DLD1 (cell line): ENCODE results near the gene UNC119B.
"Not testable (repeated sequence)": the region's sequence is repeated elsewhere in the genome, so short reads cannot be mapped to it uniquely, and the experiment has no call there.

Source experiments
- in situ Hi-C: cut with HindIII; loops from 2 replicates; pipeline ENCODE4 v1.10.0; 2017; ENCODE audit warnings: low sequenced_read_pairs

Gene UNC119B

DNA sequence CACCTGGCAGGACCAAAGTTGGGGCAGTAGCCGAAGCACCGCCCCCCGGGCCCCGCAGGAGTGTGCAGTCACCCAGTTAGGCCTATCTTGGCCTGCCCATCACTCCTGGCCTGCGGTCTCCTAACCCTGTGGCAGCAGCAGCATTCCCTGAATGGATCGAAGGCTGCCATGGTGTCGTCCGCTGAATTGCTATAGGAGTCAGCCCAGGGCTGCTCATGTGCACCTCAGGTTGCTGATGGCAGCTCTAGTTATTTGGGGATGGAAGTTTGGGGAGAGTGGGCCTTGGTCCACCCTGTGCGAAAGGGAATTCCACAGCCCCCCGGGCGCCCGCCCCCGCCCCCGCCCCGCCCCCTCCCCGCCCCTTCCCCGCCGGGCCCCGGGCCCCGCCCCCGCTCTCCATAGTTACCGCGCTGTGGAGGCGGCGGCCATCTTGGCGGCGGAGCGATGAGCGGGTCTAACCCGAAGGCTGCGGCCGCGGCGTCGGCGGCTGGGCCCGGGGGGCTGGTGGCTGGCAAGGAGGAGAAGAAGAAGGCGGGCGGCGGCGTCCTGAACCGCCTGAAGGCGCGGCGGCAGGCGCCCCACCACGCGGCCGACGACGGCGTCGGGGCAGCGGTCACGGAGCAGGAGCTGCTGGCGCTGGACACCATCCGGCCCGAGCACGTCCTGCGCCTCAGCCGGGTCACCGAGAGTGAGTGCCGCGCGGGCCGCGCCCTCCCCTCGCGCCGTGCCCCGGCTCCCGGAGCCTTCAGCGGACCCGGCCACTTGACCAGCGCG, at the start of gene UNC119B:
TSS of gene UNC119B (plus strand) at position 428 of the 774 bp plus-strand sequence. CDS start at position 445, 17 bp downstream.
- in situ Hi-C loops, result no loop called here

DNA sequence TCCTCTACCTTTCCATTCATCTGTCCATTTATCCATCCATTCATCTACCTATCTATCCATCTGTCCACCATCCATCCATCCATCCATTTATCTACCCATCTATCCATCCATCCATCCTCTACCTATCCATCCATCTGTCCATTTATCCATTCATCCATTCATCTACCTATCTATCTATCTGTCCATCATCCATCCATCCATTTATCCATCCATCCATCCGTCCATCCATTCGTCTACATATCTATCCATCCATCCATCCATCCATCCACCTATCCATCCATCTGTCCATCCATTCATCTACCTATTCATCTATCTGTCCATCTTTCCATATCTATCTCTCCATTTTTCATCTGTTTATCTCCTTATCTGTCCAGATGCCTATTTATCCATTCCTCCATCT, 48.8 kb upstream of the UNC119B start:
- in situ Hi-C loops, result no loop called here

DNA sequence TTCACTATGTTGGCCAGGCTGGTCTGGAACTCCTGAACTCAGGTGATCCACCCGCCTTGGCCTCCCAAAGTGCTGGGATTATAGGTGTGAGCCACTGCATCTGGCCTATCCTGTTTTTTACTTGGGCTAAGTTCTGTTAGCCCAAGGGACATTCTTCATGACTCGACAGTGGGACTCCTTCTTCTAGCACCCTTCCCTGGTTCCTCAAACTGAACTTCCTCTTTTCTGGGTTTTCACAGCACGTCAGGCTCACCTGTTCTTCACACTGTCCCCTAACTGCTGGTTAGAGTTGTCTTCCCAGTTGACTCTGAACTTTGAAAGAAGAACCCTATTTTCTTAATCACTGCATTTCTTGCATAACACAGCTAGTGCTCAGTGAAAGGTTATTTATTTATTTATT, 47.4 kb upstream of the UNC119B start:
- in situ Hi-C loops, result no loop called here

DNA sequence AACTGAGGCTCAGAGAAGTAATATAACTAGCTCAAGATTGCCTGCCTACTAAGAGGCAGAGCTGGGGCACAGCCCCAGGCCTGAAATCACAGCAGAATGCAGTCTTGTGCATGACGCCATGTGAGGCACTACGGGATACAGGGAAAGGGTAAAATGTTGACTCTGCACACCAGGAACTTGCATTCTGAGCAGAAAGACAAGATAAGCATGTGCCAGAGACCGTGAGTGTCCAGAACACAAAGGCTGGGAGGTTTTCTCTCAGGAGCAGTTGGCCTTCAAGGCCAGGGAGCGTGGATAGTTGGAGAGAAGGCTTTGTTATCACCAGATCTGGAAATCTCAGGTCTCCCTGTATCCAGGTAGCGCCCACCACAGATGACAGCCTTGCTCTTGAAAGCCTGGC, 46.5 kb upstream of the UNC119B start:
- in situ Hi-C loops, result no loop called here

DNA sequence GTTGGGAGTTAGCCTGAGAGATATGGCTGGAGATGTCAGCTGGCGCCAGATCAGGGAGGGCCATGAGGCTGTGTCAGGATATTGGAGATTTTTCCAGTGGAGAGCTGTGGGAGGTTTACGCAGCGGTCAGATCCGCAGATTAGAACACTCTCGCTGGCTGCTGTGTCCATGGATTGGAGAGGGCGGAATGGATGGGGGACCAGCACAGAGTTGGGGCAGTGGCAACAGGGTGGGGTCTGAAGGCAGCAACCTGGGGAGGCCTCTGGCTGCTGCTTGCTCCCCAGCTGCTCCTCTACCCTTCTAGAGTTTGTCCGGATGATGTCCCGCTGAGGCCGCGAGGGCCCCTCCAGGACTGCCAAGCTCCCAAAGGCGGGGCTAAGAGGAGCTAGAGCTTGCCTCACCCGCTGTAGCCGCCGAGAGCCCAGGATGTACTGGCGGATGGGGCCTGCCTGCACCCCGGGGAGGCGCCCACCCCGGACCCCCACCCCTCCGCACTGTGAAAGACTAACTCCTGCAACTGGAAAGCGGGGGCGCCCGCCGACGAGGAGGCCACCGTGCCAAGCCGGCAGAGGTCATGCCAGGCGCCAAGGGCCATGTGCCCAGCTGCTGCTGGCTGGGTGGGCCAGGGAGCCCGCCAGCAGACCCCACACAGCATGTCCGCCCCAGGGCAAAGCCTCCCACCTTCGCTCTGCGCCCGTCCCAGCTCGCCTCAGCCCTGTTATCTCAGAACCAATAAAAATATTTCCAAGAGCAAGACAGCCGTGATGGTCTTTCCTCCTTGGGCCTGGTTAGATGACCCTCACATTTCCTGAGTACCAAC, 43.5 kb upstream of the UNC119B start:
- in situ Hi-C loops, result no loop called here

DNA sequence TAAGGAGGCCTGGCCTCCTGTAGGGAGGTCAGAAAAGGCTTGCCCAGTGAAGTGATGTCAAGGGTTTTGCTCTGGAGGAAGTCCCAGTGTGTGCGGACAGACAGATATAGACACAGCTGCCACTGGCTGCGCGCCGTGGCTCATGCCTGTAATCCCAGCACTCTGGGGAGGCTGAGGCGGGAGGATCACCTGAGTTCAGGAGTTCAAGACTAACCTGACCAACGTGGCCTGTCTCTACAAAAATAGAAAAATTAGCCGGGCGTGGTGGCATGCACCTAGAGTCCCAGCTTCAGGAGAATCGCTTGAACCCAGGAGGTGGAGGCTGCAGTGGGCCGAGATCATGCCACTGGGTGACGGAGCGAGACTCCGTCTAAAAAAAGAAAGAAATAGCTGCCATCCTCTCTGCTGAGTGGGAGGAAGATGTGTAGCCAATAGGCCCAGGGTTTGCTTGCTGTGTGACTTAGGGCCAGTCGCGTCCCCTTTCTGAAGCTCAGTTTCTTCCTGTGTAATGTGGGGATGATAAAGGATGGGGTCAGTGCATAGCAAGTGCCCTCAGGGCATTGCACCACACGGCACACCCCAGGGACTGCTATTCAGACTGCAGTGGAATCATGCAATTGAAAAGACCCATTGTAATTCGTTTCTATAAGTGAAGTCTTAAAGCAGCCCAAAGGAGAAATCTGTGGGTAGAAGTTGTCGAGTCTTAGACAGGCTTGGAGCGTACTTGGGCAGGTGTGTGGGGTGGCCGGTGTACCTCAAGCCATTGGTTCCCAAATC, 42.0 kb upstream of the UNC119B start:
- in situ Hi-C loops, result no loop called here

DNA sequence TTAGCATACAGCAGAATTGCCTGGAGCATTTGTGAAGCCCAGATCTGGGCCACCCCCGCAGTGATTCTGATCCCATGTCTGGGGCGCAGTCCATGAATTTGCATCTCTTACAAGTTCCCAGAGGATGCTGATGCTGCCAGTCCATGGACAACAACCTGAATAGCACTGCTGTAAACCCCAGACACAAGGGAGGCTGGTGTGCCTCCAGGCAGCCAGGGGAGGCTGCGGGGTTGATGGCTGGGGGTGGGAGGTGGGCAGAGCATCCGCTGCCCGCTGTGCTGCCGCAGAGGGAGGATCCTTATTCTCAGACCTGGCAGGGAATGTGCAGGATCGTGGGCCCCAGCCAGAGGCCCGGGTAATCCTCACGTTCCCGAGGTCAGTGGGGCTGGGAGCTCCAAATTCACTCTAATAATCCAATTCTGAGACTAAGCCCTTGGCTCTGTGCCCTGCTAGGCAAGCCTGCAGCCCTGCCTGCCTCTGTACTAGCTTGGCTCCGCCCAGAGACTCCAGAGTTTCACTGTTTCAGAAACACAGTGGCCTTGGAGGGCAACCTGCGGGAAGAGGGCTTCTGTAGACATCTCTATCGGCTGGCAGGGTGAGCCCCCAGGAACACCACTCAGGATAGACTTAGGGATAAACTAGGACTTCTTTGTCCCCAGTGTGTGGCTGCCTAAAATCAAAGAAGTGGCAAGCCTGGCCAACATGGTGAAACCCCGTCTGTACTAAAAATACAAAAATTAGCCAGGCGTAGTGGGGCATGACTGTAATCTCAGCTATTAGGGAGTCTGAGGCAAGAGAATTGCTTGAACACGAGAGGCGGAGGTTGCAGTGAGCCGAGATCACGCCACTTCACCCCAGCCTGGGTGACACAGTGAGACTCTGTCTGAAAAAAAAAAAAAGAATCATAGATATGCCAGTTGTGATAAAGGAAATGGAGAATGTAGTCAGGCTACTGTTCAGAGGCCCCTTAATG, 41.1 kb upstream of the UNC119B start:
- in situ Hi-C loops, result no loop called here

DNA sequence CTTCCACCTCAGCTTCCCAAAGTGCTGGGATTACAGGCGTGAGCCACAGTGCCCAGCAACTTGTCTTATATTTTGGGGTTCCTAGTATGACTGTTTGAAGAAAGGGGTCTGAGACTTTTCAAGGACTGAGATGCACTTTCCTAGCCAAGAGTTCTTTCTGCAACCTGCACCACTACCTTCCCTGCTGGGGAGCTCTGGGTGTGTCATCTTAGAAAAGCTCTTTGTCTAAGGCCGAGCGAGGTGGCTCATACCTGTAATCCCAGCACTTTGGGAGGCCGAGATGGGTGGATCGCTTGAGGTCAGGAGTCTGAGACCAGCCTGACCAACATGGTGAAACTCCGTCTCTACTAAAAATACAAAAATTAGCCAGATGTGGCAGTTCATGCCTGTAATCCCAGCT, 40.0 kb upstream of the UNC119B start:
- in situ Hi-C loops, result not testable (repeated sequence)

DNA sequence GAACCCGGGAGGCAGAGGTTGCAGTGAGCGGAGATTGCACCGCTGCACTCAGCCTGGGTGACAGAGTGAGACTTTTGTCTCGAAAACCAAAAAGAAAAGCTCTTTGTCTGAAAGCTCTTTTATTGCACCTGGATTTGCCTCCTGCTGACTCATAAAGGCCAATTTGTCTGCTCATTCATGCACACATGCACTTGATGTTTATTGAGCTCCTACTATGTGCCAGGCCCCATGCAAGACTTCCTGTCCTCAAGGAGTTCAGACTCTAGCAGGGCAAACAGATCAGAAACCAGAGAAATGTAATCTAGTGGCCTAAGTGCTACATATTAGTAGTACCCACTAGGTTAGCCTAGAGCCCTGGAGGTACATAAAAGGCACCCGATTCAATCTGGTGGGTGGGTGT, 39.6 kb upstream of the UNC119B start:
- in situ Hi-C loops, result no loop called here

DNA sequence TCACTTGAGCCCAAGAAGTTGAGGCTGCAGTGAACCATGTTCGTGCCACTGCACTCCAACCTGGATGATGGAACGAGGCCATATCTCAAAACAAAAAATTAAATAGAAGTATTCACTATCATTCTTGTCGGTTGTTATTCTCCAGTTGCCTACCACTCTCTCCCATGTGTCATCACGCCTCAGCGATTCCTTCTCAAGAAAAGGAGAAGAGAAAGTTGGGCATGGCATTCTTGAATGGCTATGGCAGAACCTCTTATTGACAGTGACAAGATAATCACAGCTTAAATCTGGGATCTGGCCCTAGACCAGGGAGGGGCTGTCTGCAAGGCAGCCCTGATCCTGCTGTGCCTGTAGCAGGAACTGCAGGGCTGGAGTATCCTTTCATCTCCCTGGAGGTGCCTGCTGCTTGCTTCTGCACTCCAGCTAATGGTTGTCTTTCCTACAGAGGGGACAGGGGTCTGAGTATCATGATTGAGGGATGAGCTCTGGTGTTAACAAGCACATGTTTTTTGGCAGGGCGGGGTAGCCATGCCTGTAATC, 36.1 kb upstream of the UNC119B start:
- in situ Hi-C loops, result no loop called here

DNA sequence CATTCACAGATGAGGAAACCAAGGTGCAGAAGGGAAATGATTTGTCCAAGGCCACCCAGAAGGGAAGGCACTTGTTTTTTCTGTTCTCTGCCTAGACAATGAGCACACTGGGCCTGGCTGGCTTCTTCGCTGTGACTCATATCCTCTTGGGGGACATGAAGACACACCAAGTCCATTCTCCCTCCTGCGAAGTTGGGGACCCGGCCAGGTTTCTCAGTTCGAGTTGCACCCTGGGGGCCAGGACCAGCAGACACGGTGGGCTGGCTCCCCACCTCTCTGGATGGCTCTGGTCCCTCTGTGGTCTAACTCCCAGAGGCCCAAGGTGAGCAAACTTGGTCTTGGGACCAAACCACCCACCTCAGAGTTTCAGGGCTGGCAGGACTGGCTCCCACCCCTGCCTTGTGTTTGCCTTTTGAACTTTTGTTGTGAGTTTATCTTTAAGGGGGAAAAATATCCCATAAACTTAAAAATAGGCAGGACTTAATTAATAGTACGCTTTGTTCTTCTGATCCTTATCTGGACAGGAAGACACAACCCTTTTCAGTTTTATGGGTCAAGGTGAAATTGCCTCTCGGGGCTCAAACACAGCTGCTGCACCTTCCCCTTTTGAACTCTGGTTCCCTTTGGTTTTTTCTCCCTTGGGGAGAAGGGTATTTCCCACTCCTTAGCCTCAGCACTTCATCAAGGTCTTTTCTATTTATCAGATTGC, 32.3 kb upstream of the UNC119B start:
- in situ Hi-C loops, result no loop called here

DNA sequence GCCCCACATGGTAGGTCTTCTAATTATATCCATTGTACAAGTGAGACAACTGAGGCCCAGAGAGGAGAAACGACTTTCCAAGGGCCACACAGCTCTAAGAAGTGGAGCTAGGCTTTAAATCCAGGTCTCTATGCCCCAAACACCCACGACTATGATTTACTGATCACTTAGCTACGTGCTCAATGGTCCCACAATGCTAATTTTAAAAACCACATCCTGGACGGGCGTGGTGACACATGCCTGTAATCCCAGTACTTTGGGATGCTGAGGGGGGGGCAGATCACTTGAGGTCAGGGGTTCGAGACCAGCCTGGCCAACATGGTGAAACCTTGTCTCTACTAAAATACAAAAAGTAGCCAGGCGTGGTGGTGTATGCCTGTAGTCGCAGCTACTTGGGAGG, 31.7 kb upstream of the UNC119B start:
- in situ Hi-C loops, result no loop called here

DNA sequence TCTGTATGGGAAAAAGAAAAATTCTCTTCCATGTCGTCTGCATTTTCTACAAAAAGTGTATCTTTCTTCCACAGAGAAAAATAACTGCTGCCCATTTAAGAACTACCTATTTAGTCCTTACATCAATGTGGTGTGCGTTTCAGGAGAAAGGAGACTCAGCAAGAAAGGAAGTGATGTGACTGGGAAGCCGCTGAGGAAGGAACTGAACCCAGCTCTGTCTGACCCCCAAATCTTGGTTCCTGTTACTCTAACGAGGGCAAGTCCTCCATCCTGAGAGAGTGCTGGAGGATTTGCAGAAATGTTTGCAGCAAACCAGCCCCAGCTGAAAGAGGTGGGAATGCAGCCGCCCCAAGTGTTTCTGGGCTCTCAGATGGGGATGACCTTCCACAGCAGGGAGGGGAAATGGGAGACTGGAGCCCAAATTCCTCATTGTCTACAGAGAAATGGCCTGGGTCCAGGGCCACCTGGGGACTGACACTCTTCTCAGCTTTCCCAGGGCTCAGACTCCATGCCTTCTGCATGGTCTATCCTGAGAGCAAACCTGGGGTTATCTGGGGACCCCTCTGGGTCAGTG, 30.0 kb upstream of the UNC119B start:
- in situ Hi-C loops, result no loop called here

DNA sequence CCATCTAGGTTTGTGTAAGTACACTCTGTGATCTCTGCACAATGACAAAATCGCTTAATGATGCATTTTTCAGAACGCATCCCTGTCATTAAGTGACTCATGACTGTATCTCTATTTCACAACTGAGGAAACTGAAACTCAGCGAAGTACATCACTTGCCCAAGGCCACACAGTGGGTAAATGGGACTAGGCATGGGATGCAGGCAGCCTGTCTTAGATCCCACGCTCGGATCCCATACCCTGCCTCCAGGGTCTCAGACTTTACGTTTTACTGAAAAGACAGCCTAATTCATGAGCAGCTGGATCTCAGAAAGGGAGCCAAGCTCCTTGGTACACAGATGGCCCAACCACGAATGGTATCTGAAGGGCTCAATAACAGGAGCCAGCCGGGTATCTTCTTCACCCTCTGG, 25.7 kb upstream of the UNC119B start:
- in situ Hi-C loops, result no loop called here

DNA sequence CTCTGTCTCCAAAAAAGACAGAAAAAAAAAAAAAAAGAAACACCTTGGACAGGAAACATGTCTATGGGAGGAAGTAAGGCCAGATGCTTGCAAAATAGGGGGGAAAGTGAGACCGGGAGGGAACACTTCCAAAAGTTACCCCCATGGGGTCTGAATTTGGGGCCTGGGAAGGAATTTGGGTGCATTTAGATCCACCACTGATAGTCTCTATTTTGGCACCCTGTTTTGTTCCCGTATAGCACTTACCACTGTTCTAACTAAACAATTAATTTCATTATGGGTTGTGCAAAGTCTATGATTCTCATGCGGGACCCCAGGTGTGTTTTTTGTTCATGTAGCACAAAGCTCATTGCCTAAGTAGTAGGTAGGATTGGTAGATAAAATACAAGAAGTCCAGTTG, 24.7 kb upstream of the UNC119B start:
- in situ Hi-C loops, result no loop called here

DNA sequence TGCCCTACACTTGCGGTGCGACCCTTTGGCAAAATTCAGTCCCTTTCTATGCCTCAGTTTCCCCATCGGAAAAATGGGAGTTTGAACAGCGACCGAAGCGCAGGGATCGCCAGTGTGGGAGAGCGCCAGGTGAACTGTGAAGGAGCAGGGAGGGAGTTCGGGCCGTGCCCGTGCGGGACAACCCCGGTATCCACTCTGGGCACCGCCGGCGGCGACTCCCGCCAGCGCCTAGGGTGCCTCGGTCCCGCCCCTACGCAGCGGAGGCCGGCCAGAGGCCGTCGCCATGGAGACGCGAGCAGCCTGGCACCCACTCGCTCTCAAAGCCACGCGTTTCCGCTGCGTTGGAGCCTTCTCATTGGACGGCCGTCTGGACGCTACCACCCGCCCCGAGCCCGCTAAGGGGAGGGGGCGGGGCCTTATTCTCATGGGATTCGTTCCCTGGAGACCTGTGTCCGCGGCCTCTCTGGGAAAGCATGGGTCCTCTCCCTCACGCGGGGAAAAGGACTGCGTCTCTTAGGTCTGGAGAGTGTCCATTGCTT, 24.0 kb upstream of the UNC119B start:
- in situ Hi-C loops, result no loop called here

DNA sequence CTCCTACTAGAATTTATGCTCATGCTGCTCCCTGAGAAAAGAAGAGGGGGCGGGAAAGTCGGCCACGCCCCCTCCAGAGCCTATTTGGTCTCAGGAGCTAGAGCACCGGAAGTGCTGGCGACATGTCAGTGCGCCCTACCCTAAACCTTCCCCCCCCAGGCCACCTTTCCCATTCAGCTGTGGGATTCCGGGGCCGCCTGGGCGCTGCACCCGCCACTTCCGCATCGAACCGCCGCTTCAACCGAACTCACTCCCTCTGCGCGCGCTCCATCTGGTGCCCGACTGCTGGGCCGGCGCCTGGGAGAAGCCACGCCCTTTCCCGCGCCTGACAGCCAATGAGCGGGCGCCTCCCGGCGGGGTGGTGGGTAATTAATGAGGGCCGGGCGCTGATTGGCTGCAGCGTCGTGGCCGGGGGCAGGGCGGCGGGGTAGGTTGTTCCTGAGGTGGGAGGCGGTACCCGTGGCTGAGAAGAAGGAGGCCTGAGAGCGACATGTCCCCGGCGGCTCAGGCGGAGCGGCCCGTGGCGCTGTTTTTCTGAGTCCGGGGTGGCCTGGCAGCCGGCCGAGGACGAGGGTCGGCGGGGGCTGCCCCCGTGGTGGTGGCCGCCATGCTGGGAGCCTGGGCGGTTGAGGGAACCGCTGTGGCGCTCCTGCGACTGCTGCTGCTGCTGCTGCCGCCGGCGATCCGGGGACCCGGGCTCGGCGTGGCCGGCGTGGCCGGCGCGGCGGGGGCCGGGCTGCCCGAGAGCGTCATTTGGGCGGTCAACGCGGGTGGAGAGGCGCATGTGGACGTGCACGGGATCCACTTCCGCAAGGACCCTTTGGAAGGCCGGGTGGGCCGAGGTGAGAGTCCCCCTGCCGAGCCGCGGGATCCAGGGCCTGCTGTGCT, 23.3 kb upstream of the UNC119B start, which contains the start of gene MLEC:
TSS of gene MLEC (plus strand) at position 460 of the 888 bp plus-strand sequence. CDS start at position 608, 148 bp downstream.
- in situ Hi-C loops, result no loop called here
